Kasumi-1 (cell line): Measurements from ENCODE around the gene FGF16.
"Not testable (repeated sequence)": the region's sequence is repeated elsewhere in the genome, so short reads cannot be mapped to it uniquely, and the experiment has no call there.

Experiments
- DNase-seq, 2 experiments: peaks; one replicate each; lab custom pipeline; 2025; lab: John Stamatoyannopoulos, UW

The FGF16 gene

DNA sequence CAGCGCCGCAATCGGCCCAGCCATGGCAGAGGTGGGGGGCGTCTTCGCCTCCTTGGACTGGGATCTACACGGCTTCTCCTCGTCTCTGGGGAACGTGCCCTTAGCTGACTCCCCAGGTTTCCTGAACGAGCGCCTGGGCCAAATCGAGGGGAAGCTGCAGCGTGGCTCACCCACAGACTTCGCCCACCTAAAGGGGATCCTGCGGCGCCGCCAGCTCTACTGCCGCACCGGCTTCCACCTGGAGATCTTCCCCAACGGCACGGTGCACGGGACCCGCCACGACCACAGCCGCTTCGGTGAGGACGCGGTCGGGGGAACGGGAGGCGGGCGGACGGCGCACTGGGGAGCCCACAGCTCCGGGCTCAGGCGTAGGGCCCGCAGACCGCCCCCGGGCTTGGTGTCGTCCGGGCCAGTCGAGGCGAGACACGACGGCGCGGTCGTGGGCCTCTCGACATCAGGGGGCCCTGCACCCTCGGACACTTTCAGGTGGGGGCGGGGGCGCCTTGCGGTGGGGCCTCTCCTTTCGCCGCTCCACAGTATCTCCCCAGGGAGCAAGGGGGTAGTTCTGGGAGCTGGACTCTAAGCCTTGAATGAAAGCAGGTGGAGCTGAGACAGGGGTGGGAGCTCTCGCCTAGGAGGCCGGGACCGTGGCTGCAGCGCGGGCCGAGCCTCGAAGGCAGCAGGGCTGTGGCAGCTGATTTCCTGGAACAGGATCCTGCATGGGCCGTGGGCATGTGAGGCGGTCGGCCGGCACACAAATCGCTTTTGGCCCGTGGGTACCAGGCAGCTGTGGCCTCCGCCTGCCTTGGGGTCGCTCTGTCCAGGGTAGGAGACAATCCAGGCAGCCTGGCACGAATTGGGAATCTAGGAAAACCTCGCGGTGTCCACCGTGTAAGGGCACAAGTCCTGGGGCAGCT, 722 bp downstream of the FGF16 start:
- no peak for DNase-seq

- no peak for DNase-seq
Observed at GRCh38 chrX:77450415-77450814, 3.2 kb downstream of the FGF16 start.

DNA sequence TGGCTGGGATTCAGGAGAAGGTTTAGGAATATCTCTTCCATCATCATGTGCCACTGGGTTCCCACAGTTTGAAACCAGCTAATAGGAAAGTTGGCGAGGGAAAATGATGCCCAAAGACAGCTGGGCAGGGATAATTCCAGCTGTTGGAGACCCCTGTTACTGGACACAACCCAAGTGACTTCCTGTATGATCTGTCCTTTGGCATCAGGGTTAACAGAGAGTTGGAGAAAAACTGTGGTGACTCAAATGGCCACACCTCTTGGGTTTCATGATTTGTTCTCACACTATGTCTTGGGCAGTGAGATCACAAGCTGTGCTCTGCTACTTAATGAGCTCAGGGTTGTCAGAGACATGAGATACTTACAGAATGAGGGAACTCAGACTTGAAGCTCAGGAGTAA, 3.8 kb downstream of the FGF16 start:
- no peak for DNase-seq

GRCh38 chrX:77453190-77453589, 6.0 kb downstream of the FGF16 start:
- no peak for DNase-seq

DNA sequence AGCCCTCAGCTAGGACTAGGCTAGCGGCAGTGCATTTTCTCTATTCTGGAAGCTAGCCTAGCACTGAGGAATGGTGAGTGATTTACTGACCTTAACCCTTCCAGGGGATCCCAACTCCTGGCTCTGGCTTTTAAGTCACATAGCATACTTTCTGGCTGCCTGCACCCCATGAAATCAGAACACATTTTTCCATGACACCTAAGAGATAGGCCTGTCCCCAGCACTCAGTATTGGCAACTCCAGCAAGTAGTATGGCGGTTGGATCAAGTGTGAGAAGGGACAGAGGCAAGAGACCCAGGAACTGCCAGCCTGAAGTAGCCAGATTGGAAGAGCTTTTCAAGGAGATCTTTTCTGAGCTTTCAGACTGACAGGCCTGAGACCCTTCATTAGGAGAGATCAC, 8.2 kb downstream of the FGF16 start:
- no peak for DNase-seq

DNA sequence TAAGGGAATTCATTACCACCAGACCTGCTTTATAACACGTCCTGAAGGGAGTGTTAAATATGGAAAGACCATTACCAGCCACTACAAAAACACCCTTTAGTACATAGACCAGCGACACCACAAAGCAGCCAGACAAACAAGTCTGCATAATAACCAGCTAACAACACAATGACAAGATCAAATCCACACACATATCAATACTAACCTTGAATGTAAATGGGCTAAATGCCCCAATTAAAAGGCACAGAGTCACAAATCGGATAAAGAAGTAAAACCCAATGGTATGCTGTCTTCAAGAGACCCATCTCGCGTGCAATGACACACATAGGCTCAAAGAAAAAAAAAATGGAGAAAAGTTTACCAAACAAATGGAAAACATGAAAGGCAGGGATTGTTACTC, 36.9 kb downstream of the FGF16 start:
- no peak for DNase-seq

DNA sequence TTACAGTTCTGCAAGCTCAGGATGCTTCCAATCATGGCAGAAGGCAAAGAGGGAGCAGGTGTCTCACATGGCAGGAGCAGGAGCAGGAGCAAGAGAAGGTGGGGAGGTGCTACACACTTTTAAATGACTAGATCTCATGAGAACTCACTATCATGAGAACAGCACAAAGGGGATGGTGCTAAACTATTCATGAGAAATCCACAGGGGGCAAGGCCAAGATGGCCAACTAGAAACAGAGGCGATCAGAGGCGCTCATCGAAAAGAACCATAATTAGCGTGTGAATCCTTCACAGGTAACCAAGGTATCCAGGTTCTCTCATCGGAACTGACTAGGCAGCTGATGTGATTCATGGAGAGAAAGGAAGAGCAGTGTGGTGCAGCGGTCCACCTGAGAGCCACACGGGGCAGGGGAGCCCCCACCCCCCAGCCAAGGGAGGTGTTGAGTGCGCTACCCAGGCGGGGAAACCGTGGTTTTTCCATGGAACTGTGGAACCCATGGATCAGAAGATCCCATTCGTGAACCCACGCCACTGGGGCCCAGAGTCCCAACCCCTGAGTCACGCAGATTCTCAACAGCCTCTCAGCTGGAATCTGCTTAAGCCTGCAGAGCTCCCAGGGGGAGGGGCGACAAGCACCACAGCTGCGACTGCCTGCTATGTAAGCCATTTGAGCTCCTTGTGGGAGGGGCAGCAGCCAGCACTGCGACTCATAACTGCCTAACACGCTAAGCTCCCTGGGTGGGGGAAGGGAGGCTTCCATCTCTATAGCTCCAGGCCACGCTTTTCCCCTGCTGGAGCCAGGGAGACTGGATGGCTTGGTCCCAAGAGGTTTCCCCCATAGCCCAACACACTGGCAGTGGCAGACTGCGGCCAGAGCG, 46.7 kb downstream of the FGF16 start:
- no peak for DNase-seq

DNA sequence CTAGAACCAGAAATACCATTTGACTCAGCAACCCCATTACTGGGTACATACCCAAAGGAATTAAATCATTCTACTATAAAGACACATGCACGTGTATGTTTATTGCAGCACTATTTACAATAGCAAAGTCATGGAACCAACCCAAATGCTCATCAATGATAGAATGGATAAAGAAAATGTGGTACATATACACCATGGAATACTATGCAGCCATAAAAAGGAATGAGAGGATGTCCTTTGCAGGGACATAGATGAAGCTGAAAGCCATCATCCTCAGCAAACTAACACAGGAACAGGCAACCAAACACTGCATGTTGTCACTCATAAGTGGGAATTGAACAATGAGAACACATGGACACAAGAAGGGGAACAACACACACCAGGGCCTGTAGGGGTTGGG, 53.0 kb downstream of the FGF16 start:
- not testable (repeated sequence) for DNase-seq

GRCh38 chrX:77502951-77503525, 55.8 kb downstream of the FGF16 start:
- DNase-seq: no peak

DNA sequence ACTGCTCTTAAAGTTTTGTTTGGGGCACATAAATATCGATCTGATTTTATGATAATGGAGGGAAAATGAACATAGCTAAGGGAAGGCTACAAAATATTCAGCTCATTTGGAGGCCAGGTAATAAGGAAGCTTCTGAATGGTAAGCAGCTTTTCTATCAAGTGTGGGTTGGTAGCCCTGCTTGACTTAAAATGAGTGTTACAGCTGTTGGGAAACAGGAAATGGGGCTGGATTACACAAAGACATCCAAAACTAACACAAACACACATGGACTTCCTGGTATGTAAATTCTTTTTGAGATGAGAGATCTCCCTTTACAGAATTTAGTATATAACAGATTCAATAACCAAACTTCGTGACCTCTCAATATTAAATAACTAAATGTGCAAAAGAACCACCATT, 58.0 kb downstream of the FGF16 start:
- DNase-seq: peak; percentile 8 to 15
